ENCODE data around the gene CASK. TPM values are rescaled to one million over a fixed set of nuclear protein-coding genes. Genes with fewer than 3 reads are reported as not detected.
A peak's percentile ranks its signal among the peaks of the same experiment; 100 is the strongest.
"Not testable (repeated sequence)": the region's sequence is repeated elsewhere in the genome, so short reads cannot be mapped to it uniquely, and the experiment has no call there.

The CASK gene
- total RNA-seq, 1 donor from 2014 or later = 38.2 TPM

DNA sequence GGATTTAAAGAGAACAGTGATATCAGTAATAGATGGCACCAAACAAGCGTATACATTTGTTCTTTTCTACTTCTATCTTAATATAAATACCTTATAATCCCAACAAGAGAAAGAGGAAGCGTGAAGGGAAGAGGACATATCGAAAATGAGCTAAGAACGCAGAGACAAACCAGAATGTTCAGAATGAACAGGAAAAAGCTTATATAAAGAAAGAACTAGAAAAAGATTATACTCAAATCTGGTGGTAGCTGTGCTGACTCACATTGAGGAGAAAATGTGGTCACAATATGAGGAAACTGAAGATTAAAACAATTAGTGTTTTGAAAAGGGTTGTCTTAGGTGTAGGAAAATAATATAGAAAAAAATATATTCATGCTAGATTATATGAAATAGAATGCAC lies 236.6 kb downstream of the CASK start:
- TF ChIP-seq, protein P1, sequence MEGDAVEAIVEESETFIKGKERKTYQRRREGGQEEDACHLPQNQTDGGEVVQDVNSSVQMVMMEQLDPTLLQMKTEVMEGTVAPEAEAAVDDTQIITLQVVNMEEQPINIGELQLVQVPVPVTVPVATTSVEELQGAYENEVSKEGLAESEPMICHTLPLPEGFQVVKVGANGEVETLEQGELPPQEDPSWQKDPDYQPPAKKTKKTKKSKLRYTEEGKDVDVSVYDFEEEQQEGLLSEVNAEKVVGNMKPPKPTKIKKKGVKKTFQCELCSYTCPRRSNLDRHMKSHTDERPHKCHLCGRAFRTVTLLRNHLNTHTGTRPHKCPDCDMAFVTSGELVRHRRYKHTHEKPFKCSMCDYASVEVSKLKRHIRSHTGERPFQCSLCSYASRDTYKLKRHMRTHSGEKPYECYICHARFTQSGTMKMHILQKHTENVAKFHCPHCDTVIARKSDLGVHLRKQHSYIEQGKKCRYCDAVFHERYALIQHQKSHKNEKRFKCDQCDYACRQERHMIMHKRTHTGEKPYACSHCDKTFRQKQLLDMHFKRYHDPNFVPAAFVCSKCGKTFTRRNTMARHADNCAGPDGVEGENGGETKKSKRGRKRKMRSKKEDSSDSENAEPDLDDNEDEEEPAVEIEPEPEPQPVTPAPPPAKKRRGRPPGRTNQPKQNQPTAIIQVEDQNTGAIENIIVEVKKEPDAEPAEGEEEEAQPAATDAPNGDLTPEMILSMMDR (IDR thresholded peaks at IDR 0.05) = no peak

DNA sequence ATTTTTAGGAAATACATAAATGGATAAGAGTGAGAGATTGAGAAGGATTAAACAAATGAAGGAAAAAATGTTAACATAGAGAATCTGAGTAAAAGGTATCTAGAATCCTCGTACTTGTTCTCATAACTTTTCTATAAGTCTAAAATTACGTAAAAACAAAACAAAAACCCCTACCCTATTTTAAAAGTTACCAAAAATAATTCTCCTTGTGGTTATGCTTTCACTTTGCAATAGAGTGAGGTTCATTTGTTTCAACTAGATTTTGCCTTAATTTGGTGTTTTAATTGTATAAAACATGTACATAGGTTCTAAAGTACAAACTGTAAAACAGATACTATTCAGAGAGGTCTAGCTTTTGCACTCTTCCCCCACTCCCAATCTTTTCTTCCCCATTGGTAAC lies 238.4 kb downstream of the CASK start:
- Histone ChIP-seq H3K36me3 (no peaks in the 10 kb centered on the region), H3K4me1 (no peaks in the 10 kb centered on the region), H3K9me3 (no peaks in the 10 kb centered on the region), H3K4me3 (no peak overlapping the region), H3K27ac (no peak overlapping the region), H3K27me3 (ENCODE audit: low read depth) (no peaks in the 10 kb centered on the region)
- ATAC-seq (no peak), DNase-seq (no peak)
- TF ChIP-seq, protein P1 (IDR thresholded peaks at IDR 0.05) = no peak
- intact Hi-C loops (cut with DNase I) = no loop called here

More for the DNA sequence above, 236.6 kb downstream of the CASK start:
- Histone ChIP-seq H3K4me1 (no peaks in the 10 kb centered on the region), H3K36me3 (no peaks in the 10 kb centered on the region), H3K27me3 (ENCODE audit: low read depth) (no peaks in the 10 kb centered on the region), H3K9me3 (no peaks in the 10 kb centered on the region), H3K4me3 (no peak overlapping the region), H3K27ac (no peak overlapping the region)
- ATAC-seq (no peak), DNase-seq (no peak)
- intact Hi-C loops (cut with DNase I) = no loop called here

DNA sequence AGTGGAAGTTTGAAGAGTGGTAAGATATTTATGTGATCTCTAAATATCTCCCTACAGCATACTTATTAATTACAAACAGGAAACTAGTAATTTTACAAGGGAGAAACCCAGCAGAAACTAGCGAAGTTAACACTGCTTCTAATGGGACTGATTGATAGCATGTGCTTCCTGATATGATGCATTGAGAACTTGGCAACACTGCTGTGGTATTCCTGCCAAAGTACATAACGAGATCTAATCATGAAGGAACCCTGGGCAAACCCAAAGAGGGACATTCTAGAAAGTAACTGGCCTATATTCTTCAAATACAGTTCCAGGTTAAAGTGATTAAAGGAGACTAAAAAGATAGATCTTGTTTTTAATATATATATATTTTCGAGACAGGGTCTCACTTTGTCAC lies 239.2 kb downstream of the CASK start:
- DNase-seq = no peak
- intact Hi-C loops (cut with DNase I) = no loop called here
- no peaks in the 10 kb centered on the region for H3K9me3 ChIP-seq

DNA sequence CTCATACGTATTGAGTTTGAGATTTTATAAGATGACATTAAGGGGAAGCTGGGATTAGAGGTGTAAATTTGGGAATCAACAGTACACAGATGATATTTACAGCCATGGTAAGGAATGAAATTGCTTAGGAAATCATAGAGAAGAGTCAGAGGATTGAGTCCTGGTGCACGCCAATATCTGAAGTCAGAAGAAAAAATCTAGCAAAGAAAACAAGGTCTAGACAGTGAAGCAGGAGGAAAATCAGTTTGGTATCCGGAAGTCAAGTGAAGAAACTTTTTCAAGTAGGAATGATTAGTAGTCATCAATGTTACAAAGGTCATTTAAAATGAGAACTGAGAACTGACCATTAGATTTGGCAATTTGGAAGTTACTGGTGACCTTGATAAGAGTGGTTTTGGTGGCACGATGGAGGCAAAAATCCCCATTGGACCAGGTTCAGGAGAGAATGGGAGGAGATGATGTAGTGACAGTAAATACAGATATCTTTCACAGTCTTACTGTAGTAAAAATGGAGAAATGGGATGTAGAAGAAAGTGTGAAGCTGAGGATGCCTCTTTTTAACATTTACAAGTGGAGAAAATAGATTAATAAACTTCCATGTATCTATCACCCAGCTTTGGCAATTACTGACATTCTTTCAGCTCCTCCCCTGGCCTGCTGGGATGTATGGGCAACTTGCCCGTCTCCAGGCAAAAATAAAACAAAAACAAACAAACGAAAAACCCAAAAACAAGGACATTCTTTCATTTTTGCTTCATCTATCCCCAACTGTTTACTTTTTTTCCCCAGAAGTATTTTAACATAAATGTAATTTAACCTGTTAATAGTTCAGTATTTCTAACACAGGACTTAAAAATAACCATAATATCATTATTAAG lies 245.9 kb downstream of the CASK start:
- Histone ChIP-seq H3K36me3 (no peaks in the 10 kb centered on the region), H3K4me1 (no peaks in the 10 kb centered on the region), H3K9me3 (no peaks in the 10 kb centered on the region), H3K27me3 (ENCODE audit: low read depth) (no peaks in the 10 kb centered on the region), H3K27ac (no peak overlapping the region), H3K4me3 (no peak overlapping the region)
- ATAC-seq = no peak
- intact Hi-C loops (cut with DNase I) = no loop called here
- no peak for DNase-seq
- TF ChIP-seq, protein P1 (IDR thresholded peaks at IDR 0.05) = no peak

More for the DNA sequence above, 239.2 kb downstream of the CASK start:
- no peak overlapping the region for H3K27ac ChIP-seq
- TF ChIP-seq, protein P1 (IDR thresholded peaks at IDR 0.05) = no peak
- no peaks in the 10 kb centered on the region for H3K27me3 ChIP-seq (ENCODE audit: low read depth)
- ATAC-seq = peak in 1 of 2 donors; percentile 33
- no peaks in the 10 kb centered on the region for H3K36me3 ChIP-seq
- no peak overlapping the region for H3K4me3 ChIP-seq
- H3K4me1 ChIP-seq = no peaks in the 10 kb centered on the region

DNA sequence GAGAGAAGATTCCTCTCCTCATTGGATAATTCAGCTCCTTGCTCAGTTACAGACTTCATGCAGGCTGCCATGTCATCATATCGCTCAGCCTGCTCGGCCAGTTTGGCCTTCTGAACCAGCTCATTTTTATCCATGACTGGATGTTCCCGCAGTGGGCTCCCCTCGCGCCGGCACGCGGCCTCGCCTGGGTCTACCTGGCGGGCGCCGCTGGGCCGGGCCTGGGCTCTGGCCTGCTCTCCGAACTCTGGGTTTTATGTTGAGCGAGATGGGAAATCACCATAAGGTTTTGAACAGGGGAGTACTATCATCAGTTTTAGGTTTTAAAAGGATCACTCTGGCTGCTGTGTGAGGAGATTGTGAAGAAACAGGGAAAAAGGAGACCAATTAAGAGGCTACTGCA lies 247.0 kb downstream of the CASK start:
- H3K27me3 ChIP-seq (ENCODE audit: low read depth); H3K9me3 ChIP-seq; H3K27ac ChIP-seq; DNase-seq; H3K4me1 ChIP-seq; intact Hi-C loops (cut with DNase I); ATAC-seq; H3K4me3 ChIP-seq; H3K36me3 ChIP-seq: not testable (repeated sequence)

DNA sequence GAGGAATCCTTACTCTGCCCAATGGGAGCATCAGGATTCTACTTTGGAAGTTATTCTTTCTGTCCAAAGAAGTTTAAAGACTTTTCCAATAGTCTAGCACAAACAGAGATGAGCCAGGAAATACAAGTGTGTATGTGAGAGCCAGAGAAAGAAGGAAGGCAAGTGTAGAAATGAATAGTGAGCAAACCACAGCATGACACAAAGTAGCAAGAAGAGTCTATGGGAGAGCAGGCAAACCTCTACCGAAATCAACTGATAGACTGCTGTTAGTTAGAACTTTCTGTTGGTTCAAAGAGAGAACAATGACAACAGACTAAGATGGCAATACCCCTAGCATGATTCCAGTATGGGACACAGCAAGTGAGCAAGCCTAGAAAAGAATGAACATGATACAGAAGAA lies 250.7 kb downstream of the CASK start:
- H3K36me3 ChIP-seq = no peaks in the 10 kb centered on the region
- ATAC-seq (no peak), DNase-seq (no peak)
- H3K27ac ChIP-seq = no peak overlapping the region
- H3K27me3 ChIP-seq (ENCODE audit: low read depth) = no peaks in the 10 kb centered on the region
- TF ChIP-seq, protein P1 (IDR thresholded peaks at IDR 0.05) = no peak
- H3K4me1 ChIP-seq = no peaks in the 10 kb centered on the region
- intact Hi-C loops (cut with DNase I) = no loop called here
- H3K4me3 ChIP-seq = no peak overlapping the region
- H3K9me3 ChIP-seq = no peaks in the 10 kb centered on the region

Measured in lower lobe of right lung (tissue), 2 donors.